Bone marrow (tissue), 2 donors: ENCODE measurements around the gene CNTNAP4.

Experiments used
- DNase-seq, 2 donors: peaks; one replicate each; lab custom pipeline; 2025; lab: John Stamatoyannopoulos, UW

The CNTNAP4 gene

GRCh38 chr16:76396977-76397376 is 119.8 kb downstream of the CNTNAP4 start:
- no peak for DNase-seq

GRCh38 chr16:76409706-76410105 is 132.5 kb downstream of the CNTNAP4 start:
- no peak for DNase-seq

GRCh38 chr16:76421571-76421970 is 144.4 kb downstream of the CNTNAP4 start:
- no peak for DNase-seq

GRCh38 chr16:76428858-76429257 is 151.7 kb downstream of the CNTNAP4 start:
- DNase-seq: no peak

GRCh38 chr16:76441391-76441790 is 164.2 kb downstream of the CNTNAP4 start:
- no peak for DNase-seq

GRCh38 chr16:76441876-76442275 is 164.7 kb downstream of the CNTNAP4 start:
- no peak for DNase-seq

GRCh38 chr16:76443973-76444372 is 166.8 kb downstream of the CNTNAP4 start:
- no peak for DNase-seq

GRCh38 chr16:76444832-76445231 is 167.6 kb downstream of the CNTNAP4 start:
- no peak for DNase-seq

- no peak for DNase-seq
Measured at GRCh38 chr16:76445815-76446214, 168.6 kb downstream of the CNTNAP4 start.

GRCh38 chr16:76446251-76446650 is 169.1 kb downstream of the CNTNAP4 start:
- no peak for DNase-seq

- DNase-seq: no peak
Measured at GRCh38 chr16:76450890-76451289, 173.7 kb downstream of the CNTNAP4 start.

- no peak for DNase-seq
Measured at GRCh38 chr16:76455257-76455656, 178.1 kb downstream of the CNTNAP4 start.

- DNase-seq: no peak
Measured at GRCh38 chr16:76456016-76456415, 178.8 kb downstream of the CNTNAP4 start.

- DNase-seq: no peak
Measured at GRCh38 chr16:76459111-76459510, 181.9 kb downstream of the CNTNAP4 start.

- DNase-seq: no peak
Measured at GRCh38 chr16:76461836-76462235, 184.6 kb downstream of the CNTNAP4 start.

GRCh38 chr16:76464955-76465620 is 187.9 kb downstream of the CNTNAP4 start:
- DNase-seq: no peak

GRCh38 chr16:76466871-76467270 is 189.7 kb downstream of the CNTNAP4 start:
- no peak for DNase-seq

- DNase-seq: no peak
Measured at GRCh38 chr16:76474048-76474447, 196.8 kb downstream of the CNTNAP4 start.

- no peak for DNase-seq
Measured at GRCh38 chr16:76478105-76478504, 200.9 kb downstream of the CNTNAP4 start.

- no peak for DNase-seq
Measured at GRCh38 chr16:76483307-76483909, 206.2 kb downstream of the CNTNAP4 start.

GRCh38 chr16:76484020-76484419 is 206.8 kb downstream of the CNTNAP4 start:
- no peak for DNase-seq

GRCh38 chr16:76486740-76487139 is 209.5 kb downstream of the CNTNAP4 start:
- no peak for DNase-seq

GRCh38 chr16:76487411-76488064 is 210.3 kb downstream of the CNTNAP4 start:
- no peak for DNase-seq

GRCh38 chr16:76488065-76488417 is 210.8 kb downstream of the CNTNAP4 start:
- no peak for DNase-seq
